ENCODE measurements around the gene PLK2. TPM values are rescaled to one million over a fixed set of nuclear protein-coding genes. Genes with fewer than 3 reads are reported as not detected.

Gene PLK2
- total RNA-seq = 100 to 1,000 TPM; 109 to 229 (median 153) TPM

DNA sequence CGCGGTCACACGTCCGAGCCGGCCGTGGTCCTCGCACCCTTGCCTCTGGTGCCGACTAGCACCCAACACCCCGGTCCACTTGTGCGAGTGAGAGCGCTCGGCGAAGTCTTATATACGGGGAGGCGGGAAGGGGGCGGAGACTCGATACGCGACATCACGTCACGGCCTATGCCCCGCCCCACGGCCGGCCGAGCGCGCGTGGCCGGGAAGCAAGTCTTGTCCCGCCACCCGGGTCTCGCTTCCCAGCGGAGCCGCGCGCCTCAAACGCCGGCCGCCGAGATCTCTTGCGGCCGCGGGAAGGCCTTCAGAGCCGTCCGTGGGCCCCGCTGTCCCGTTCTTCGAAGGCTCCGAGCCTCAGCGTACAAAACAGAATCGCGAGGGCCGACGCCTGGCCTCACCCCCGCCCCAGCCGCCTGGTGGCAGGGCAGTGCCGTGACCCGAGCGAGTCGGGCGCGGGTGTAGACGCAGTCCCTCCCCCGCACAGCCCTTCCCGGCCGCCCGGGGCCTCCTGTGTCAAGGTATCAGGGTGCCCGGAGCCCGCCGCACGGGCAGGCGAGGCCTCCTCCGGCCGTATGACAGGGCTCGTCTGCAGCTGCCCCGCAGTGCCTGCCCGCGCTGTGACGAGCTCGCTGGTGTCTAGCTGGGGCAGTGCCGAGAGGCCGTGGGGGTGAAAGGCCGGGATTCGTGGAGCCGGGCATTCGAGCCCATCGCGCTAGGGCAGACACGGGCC is at the start of gene PLK2:
TSS of gene PLK2 (minus strand) at position 85 of the 730 bp plus-strand sequence. CDS start 127 bp downstream, outside the sequence.
- WGBS, 2 donors = 0% methylated on average over 26 to 28 of the region's 89 CpGs
- intact Hi-C loops (cut with DNase I; ENCODE audit: low total_unique reads) = loop anchor here (5.0 kb wide), 3 partner anchors 573 to 1558 kb away; no protein-coding TSS in a partner anchor

DNA sequence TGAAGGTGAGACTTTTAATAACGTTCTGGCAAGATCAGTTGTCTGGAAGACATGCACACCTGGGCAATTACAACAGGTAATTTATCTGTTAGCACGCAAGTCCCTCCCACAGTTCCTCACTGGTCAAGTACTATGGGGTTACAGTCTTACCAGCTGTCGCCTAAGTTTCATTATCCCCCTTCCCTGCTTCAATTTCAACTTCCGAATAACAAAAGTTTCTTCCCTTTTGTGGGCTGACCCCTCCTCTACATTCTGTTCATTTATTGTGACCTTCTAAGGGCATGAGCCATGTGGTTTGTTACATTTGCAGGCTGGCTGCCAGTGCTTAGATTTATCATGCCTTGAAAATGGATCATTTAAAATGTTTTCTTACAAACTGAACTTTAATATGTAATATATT is 47.8 kb upstream of the PLK2 start:
- 53 to 62% methylated on average over 4 of the region's 4 CpGs for WGBS, 2 donors
- no peak for DNase-seq (ENCODE audit: low spot score in 2 of 2)
- no peak overlapping the region for H3K4me3 ChIP-seq (ENCODE audit: low read depth, poor library complexity, severe bottlenecking)
- intact Hi-C loops (cut with DNase I; ENCODE audit: low total_unique reads) = no loop called here
- TF ChIP-seq POLR2A (IDR thresholded peaks at IDR 0.05) = no peak
- TF ChIP-seq, protein P1, sequence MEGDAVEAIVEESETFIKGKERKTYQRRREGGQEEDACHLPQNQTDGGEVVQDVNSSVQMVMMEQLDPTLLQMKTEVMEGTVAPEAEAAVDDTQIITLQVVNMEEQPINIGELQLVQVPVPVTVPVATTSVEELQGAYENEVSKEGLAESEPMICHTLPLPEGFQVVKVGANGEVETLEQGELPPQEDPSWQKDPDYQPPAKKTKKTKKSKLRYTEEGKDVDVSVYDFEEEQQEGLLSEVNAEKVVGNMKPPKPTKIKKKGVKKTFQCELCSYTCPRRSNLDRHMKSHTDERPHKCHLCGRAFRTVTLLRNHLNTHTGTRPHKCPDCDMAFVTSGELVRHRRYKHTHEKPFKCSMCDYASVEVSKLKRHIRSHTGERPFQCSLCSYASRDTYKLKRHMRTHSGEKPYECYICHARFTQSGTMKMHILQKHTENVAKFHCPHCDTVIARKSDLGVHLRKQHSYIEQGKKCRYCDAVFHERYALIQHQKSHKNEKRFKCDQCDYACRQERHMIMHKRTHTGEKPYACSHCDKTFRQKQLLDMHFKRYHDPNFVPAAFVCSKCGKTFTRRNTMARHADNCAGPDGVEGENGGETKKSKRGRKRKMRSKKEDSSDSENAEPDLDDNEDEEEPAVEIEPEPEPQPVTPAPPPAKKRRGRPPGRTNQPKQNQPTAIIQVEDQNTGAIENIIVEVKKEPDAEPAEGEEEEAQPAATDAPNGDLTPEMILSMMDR (IDR thresholded peaks at IDR 0.05) = no peak

More for the DNA sequence above, at the start of gene PLK2:
- DNase-seq (ENCODE audit: low spot score in 2 of 2) = peak; percentile 94 to 99
- peak in 1 of 2 donors; percentile 93 for TF ChIP-seq POLR2A (IDR thresholded peaks at IDR 0.05)
- TF ChIP-seq, protein P1 (IDR thresholded peaks at IDR 0.05) = no peak
- peak within 1 kb of the TSS; percentile 82 for H3K4me3 ChIP-seq (ENCODE audit: low read depth, poor library complexity, severe bottlenecking)

DNA sequence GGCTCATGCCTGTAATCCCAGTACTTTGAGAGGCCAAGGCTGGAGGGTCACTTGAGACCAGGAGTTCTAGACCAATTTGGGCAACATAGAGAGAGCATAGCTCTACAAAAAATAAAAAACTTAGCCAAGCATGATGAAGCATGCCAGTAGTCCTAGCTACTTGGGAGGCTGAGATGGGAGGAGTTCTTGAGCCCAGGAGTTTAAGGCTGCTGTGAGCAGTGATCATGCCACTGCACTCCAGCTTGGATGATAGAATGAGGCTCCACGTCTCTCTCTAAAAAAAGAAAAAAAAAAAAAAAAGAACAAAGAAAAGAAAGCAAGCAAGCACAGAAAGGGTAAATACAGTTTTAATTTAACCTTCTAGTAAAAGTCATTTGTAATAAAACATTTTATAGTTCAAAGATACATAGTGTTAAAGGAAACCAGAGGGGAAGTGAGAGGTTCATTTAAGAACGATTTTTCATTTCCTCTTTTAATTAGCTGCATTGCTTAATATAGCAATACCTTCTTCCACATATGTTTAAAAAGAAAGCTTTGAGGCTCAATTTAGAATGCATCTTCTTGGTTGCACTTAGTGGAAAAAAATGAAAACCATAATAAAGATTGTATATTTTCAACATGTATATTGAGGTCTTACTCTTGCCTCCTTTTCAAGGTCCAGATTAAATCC is 46.2 kb upstream of the PLK2 start:
- WGBS, 2 donors = 39 to 43% methylated on average over 2 of the region's 2 CpGs
- H3K4me3 ChIP-seq (ENCODE audit: low read depth, poor library complexity, severe bottlenecking) = no peak overlapping the region
- TF ChIP-seq, protein P1 (IDR thresholded peaks at IDR 0.05) = no peak
- TF ChIP-seq POLR2A (IDR thresholded peaks at IDR 0.05) = no peak
- no peak for DNase-seq (ENCODE audit: low spot score in 2 of 2)
- intact Hi-C loops (cut with DNase I; ENCODE audit: low total_unique reads) = no loop called here

DNA sequence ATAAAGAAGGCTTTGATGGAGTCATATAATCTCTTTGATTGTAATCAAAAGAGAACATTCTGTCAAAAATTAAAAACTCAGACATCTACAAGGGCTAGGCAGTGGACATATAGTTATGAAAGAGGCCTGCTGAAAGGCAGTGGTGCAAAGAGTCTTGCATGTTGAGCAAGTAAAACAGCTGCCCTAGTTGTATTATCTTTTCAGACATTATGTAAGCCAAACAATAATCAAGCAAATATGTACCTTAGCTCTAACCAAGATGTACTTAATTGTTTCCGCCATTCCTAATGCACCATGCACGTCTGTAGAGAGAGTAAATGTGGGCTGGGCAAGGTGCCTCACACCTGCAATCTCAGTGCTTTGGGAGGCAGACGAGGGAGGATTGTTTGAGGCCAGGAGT is 45.6 kb upstream of the PLK2 start:
- WGBS, 2 donors = 62 to 73% methylated on average over 3 of the region's 3 CpGs
- intact Hi-C loops (cut with DNase I; ENCODE audit: low total_unique reads) = no loop called here

DNA sequence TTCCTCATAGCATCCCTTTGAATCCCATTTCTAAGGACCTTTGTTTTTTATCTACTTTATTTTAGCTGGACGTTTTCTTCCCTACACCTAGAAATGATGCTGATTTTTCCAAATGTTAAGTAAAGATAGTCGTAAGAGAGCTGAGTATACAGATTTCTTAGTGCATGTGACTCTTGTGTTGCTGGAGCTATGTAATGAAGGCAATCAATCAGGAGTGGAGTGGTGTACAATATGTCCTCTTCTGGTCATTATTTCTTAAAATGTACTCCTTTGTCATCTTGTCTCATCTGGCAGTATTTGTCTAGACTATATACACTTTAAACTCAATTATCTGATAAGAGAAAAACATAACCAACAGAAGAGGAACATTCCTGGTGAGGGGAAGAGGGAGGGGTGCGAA is 44.9 kb upstream of the PLK2 start:
- no peak for DNase-seq (ENCODE audit: low spot score in 2 of 2)
- WGBS, 2 donors = 76 to 81% methylated on average over 3 of the region's 3 CpGs
- intact Hi-C loops (cut with DNase I; ENCODE audit: low total_unique reads) = no loop called here
- H3K4me3 ChIP-seq (ENCODE audit: low read depth, poor library complexity, severe bottlenecking) = no peak overlapping the region
- no peak for TF ChIP-seq POLR2A (IDR thresholded peaks at IDR 0.05)
- TF ChIP-seq, protein P1 (IDR thresholded peaks at IDR 0.05) = no peak

More for the DNA sequence above, 45.6 kb upstream of the PLK2 start:
- no peak for TF ChIP-seq POLR2A (IDR thresholded peaks at IDR 0.05)
- TF ChIP-seq, protein P1 (IDR thresholded peaks at IDR 0.05) = no peak
- DNase-seq (ENCODE audit: low spot score in 2 of 2) = no peak
- H3K4me3 ChIP-seq (ENCODE audit: low read depth, poor library complexity, severe bottlenecking) = no peak overlapping the region
